GM23338 (cell line): ENCODE data around the gene CTAGE1. TPM values are rescaled to one million over a fixed set of nuclear protein-coding genes. Genes with fewer than 3 reads are reported as not detected.

Experiments
- ATAC-seq: fragments of 200-7000 bp; cut with Tn5 transposase; 3 replicates; pipeline ENCODE4 v1.9.1; 2020
- DNase-seq: peaks from one replicate; pipeline ENCODE4 v3.0.0-alpha.2; 2015; ENCODE audit warnings: low spot score
- H2AFZ ChIP-seq: fragments of 200-600 bp; sonication (generic); 2 replicates; pipeline ENCODE4 v1.8.0; 2016; ENCODE audit warnings: antibody characterized with exemption, mild to moderate bottlenecking, moderate library complexity
- H3F3A ChIP-seq: fragments of 200-600 bp; sonication (generic); replicated peaks from 2 replicates; pipeline ENCODE4 v1.8.0; 2017; ENCODE audit warnings: antibody characterized with exemption, mixed run types, low read depth
- H3K27ac ChIP-seq: fragments of 200-600 bp; sonication (generic); 2 replicates; pipeline ENCODE4 v1.6.1; 2016; ENCODE audit warnings: low read depth
- H3K27me3 ChIP-seq: fragments of 200-600 bp; sonication (generic); 2 replicates; pipeline ENCODE4 v1.8.0; 2016; ENCODE audit warnings: mild to moderate bottlenecking, mixed run types, moderate library complexity; ENCODE audit not compliant: insufficient read depth
- H3K36me3 ChIP-seq: fragments of 200-600 bp; sonication (generic); 2 replicates; pipeline ENCODE4 v1.8.0; 2016; ENCODE audit warnings: mild to moderate bottlenecking; ENCODE audit not compliant: insufficient read depth
- H3K4me1 ChIP-seq: fragments of 200-600 bp; sonication (generic); 2 replicates; pipeline ENCODE4 v1.8.0; 2016; ENCODE audit warnings: mild to moderate bottlenecking, moderate library complexity; ENCODE audit not compliant: insufficient read depth
- H3K4me2 ChIP-seq: fragments of 200-600 bp; sonication (generic); 2 replicates; pipeline ENCODE4 v1.7.1; 2017; ENCODE audit warnings: mixed run types
- H3K4me3 ChIP-seq: fragments of 200-600 bp; sonication (generic); 2 replicates; pipeline ENCODE4 v1.6.1; 2016; ENCODE audit warnings: mixed run types
- H3K79me2 ChIP-seq: fragments of 200-600 bp; sonication (generic); replicated peaks from 2 replicates; pipeline ENCODE4 v1.8.0; 2017; ENCODE audit warnings: mild to moderate bottlenecking; ENCODE audit not compliant: insufficient read depth
- H3K9me2 ChIP-seq: fragments of 200-600 bp; sonication (generic); 2 replicates; pipeline ENCODE4 v1.8.0; 2017; ENCODE audit not compliant: insufficient read depth
- H4K20me1 ChIP-seq: fragments of 200-600 bp; sonication (generic); replicated peaks from 2 replicates; pipeline ENCODE4 v1.8.0; 2017; ENCODE audit warnings: mild to moderate bottlenecking; ENCODE audit not compliant: insufficient read depth
- H3K27ac Mint-ChIP-seq: 2 replicates; pipeline ENCODE4 v1.8.0; 2020; ENCODE audit warnings: inconsistent platforms, mild to moderate bottlenecking, moderate library complexity, mixed read lengths
- H3K27me3 Mint-ChIP-seq: 3 replicates; pipeline ENCODE4 v1.8.0; 2022; ENCODE audit warnings: low read depth, mild to moderate bottlenecking, moderate library complexity, mixed read lengths, inconsistent platforms; ENCODE audit not compliant: insufficient read depth, poor library complexity
- H3K36me3 Mint-ChIP-seq: 3 replicates; pipeline ENCODE4 v1.8.0; 2021; ENCODE audit warnings: low read depth, mild to moderate bottlenecking, inconsistent platforms, moderate library complexity, mixed read lengths
- H3K4me1 Mint-ChIP-seq: 3 replicates; pipeline ENCODE4 v1.8.0; 2020; ENCODE audit warnings: mild to moderate bottlenecking, inconsistent platforms, mixed read lengths
- H3K4me3 Mint-ChIP-seq: 3 replicates; pipeline ENCODE4 v1.8.0; 2021; ENCODE audit warnings: moderate library complexity, mild to moderate bottlenecking, inconsistent platforms, mixed read lengths
- H3K9me3 Mint-ChIP-seq: 3 replicates; pipeline ENCODE4 v1.8.0; 2020; ENCODE audit warnings: moderate library complexity, mild to moderate bottlenecking, inconsistent platforms, mixed read lengths
- CREB1 ChIP-seq: fragments of 250-450 bp; sonication (Bioruptor Pico); IDR thresholded peaks from 2 replicates; pipeline ENCODE4 v1.5.0; 2020; ENCODE audit warnings: low read depth, mild to moderate bottlenecking, moderate library complexity
- CTCF ChIP-seq, 2 experiments: fragments of 200-600 bp in 1 of 2; sonication (generic) in 1 of 2; conservative IDR thresholded peaks; 2 replicates each; pipeline versions ENCODE4 v1.5.1 to v1.6.1; 2016 to 2017; ENCODE audit warnings: antibody characterized with exemption in 2 of 2, low read depth in 2 of 2, mild to moderate bottlenecking in 2 of 2, moderate library complexity in 1 of 2
- ETS1 ChIP-seq: IDR thresholded peaks from 2 replicates; pipeline ENCODE4 v1.6.1; 2016; ENCODE audit warnings: antibody characterized with exemption
- EZH2 ChIP-seq: fragments of 200-600 bp; sonication (generic); IDR thresholded peaks from one replicate; pipeline ENCODE4 v1.8.0; 2017; ENCODE audit warnings: antibody characterized with exemption, mild to moderate bottlenecking, low read depth; ENCODE audit not compliant: unreplicated experiment
- JUNB ChIP-seq: IDR thresholded peaks from one replicate; pipeline ENCODE4 v1.6.1; 2016; ENCODE audit warnings: antibody characterized with exemption; ENCODE audit not compliant: unreplicated experiment
- NANOG ChIP-seq: IDR thresholded peaks from 2 replicates; pipeline ENCODE4 v1.6.1; 2016; ENCODE audit warnings: antibody characterized with exemption, borderline replicate concordance
- ZNF331 ChIP-seq: fragments of 250-450 bp; sonication (Bioruptor Pico); IDR thresholded peaks from 2 replicates; pipeline ENCODE4 v1.5.0; 2020; ENCODE audit warnings: low read depth, mild to moderate bottlenecking, moderate library complexity
- polyA plus RNA-seq: library from polyadenylated mRNA; unstranded; fragments of >200 nt; fragmentation: Nextera tagmentation; extraction: Ambion mirVana; gene quantifications from 2 replicates; pipeline ENCODE4 v1.2.1, GENCODE V29; 2016
- total RNA-seq: library from RNA; depleted of rRNA; stranded (reverse); fragments of >200 nt; shearing (Covaris generic); gene quantifications from 2 replicates; pipeline ENCODE4 v1.2.3, GENCODE V29; 2014
- TF ChIP-seq, protein P1 (sequence below): fragments of 250-450 bp; sonication (Bioruptor Pico); IDR thresholded peaks from 2 replicates; pipeline ENCODE4 v1.5.0; 2020; ENCODE audit warnings: mild to moderate bottlenecking, moderate library complexity
- TF ChIP-seq, protein P2 (sequence below): IDR thresholded peaks from one replicate; pipeline ENCODE4 v1.6.1; 2018; ENCODE audit warnings: antibody characterized with exemption; ENCODE audit not compliant: unreplicated experiment

CTAGE1 gene
- total and polyA plus RNA-seq, 2 experiments from 2014 or later: 0.03 to 0.06 TPM

DNA sequence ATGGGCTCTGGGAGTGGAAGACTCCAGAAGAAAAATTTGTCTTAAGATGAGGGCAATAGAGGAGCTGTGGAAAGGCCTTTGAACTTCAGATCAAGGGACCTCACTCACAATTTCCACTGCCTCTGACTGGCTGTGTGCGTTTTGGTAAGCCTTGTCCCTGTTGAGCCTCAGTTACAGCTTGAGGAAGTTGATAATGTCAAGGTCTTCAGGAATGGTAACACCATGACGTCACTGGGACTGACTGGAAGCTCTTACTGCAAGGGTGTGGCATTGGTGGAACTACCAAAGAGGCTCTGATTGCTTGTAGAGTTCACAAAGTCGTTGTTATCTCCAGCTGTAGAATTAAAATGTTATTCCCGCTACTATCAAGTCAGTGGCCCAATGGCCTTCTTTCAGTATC lies 29.2 kb upstream of the CTAGE1 start (continued):
- TF ChIP-seq, protein P1, sequence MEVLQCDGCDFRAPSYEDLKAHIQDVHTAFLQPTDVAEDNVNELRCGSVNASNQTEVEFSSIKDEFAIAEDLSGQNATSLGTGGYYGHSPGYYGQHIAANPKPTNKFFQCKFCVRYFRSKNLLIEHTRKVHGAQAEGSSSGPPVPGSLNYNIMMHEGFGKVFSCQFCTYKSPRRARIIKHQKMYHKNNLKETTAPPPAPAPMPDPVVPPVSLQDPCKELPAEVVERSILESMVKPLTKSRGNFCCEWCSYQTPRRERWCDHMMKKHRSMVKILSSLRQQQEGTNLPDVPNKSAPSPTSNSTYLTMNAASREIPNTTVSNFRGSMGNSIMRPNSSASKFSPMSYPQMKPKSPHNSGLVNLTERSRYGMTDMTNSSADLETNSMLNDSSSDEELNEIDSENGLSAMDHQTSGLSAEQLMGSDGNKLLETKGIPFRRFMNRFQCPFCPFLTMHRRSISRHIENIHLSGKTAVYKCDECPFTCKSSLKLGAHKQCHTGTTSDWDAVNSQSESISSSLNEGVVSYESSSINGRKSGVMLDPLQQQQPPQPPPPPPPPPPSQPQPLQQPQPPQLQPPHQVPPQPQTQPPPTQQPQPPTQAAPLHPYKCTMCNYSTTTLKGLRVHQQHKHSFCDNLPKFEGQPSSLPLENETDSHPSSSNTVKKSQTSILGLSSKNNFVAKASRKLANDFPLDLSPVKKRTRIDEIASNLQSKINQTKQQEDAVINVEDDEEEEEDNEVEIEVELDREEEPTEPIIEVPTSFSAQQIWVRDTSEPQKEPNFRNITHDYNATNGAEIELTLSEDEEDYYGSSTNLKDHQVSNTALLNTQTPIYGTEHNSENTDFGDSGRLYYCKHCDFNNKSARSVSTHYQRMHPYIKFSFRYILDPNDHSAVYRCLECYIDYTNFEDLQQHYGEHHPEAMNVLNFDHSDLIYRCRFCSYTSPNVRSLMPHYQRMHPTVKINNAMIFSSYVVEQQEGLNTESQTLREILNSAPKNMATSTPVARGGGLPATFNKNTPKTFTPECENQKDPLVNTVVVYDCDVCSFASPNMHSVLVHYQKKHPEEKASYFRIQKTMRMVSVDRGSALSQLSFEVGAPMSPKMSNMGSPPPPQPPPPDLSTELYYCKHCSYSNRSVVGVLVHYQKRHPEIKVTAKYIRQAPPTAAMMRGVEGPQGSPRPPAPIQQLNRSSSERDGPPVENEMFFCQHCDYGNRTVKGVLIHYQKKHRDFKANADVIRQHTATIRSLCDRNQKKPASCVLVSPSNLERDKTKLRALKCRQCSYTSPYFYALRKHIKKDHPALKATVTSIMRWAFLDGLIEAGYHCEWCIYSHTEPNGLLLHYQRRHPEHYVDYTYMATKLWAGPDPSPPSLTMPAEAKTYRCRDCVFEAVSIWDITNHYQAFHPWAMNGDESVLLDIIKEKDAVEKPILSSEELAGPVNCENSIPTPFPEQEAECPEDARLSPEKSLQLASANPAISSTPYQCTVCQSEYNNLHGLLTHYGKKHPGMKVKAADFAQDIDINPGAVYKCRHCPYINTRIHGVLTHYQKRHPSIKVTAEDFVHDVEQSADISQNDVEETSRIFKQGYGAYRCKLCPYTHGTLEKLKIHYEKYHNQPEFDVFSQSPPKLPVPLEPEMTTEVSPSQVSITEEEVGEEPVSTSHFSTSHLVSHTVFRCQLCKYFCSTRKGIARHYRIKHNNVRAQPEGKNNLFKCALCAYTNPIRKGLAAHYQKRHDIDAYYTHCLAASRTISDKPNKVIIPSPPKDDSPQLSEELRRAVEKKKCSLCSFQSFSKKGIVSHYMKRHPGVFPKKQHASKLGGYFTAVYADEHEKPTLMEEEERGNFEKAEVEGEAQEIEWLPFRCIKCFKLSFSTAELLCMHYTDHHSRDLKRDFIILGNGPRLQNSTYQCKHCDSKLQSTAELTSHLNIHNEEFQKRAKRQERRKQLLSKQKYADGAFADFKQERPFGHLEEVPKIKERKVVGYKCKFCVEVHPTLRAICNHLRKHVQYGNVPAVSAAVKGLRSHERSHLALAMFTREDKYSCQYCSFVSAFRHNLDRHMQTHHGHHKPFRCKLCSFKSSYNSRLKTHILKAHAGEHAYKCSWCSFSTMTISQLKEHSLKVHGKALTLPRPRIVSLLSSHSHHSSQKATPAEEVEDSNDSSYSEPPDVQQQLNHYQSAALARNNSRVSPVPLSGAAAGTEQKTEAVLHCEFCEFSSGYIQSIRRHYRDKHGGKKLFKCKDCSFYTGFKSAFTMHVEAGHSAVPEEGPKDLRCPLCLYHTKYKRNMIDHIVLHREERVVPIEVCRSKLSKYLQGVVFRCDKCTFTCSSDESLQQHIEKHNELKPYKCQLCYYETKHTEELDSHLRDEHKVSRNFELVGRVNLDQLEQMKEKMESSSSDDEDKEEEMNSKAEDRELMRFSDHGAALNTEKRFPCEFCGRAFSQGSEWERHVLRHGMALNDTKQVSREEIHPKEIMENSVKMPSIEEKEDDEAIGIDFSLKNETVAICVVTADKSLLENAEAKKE (CRISPR knock-in tag): no peak

DNA sequence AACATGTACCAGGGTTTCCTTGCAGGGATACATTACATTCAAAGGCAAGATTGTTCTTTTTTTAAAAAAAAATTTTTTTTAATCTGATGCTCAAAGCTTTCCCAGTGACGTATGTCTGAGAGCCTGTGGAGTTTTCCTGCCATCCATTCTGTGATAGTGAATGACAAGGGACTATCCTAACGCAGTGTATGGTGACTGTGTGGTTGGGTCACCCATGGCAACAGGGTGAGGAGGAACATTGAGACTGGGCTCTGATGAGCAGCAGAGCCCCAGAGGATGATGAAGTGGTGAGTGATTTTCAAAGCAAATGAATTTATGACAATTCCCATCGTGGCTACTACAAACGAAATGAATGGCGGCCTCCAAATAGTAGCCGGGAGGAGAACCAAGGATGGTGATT lies 28.6 kb upstream of the CTAGE1 start:
- Mint-ChIP-seq H3K36me3 (peaks cover 11% of the 10 kb centered on the region; the same call in 2 of the 3 replicates), H3K27me3 (peaks cover 2% of the 10 kb centered on the region), H3K27ac (no peak overlapping the region), H3K9me3 (peaks cover 25% of the 10 kb centered on the region), H3K4me1 (no peaks in the 10 kb centered on the region), H3K4me3 (no peak overlapping the region)
- H3K79me2 ChIP-seq: no peaks in the 10 kb centered on the region
- H3K4me2 ChIP-seq: no peak overlapping the region
- ATAC-seq: no peak
- no peaks in the 10 kb centered on the region for H4K20me1 ChIP-seq
- no peaks in the 10 kb centered on the region for H3F3A ChIP-seq
- H2AFZ ChIP-seq: no peak overlapping the region
- no peak for DNase-seq
- no peak overlapping the region for H3K4me3 ChIP-seq
- no peaks in the 10 kb centered on the region for H3K4me1 ChIP-seq
- H3K9me2 ChIP-seq: 0 out of 2 replicates have a peak, but pooled peaks cover 3% of the 10 kb centered on the region
- no peaks in the 10 kb centered on the region for H3K27me3 ChIP-seq
- H3K27ac ChIP-seq: no peak overlapping the region
- H3K36me3 ChIP-seq: no peaks in the 10 kb centered on the region
- no peak for TF ChIP-seq JUNB
- TF ChIP-seq NANOG: no peak
- TF ChIP-seq EZH2: no peak
- TF ChIP-seq, protein P2, sequence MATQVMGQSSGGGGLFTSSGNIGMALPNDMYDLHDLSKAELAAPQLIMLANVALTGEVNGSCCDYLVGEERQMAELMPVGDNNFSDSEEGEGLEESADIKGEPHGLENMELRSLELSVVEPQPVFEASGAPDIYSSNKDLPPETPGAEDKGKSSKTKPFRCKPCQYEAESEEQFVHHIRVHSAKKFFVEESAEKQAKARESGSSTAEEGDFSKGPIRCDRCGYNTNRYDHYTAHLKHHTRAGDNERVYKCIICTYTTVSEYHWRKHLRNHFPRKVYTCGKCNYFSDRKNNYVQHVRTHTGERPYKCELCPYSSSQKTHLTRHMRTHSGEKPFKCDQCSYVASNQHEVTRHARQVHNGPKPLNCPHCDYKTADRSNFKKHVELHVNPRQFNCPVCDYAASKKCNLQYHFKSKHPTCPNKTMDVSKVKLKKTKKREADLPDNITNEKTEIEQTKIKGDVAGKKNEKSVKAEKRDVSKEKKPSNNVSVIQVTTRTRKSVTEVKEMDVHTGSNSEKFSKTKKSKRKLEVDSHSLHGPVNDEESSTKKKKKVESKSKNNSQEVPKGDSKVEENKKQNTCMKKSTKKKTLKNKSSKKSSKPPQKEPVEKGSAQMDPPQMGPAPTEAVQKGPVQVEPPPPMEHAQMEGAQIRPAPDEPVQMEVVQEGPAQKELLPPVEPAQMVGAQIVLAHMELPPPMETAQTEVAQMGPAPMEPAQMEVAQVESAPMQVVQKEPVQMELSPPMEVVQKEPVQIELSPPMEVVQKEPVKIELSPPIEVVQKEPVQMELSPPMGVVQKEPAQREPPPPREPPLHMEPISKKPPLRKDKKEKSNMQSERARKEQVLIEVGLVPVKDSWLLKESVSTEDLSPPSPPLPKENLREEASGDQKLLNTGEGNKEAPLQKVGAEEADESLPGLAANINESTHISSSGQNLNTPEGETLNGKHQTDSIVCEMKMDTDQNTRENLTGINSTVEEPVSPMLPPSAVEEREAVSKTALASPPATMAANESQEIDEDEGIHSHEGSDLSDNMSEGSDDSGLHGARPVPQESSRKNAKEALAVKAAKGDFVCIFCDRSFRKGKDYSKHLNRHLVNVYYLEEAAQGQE: no peak
- TF ChIP-seq CTCF (conservative IDR thresholded peaks at IDR 0.05; ENCODE audit: low read depth in 2 of 2): no peak
- no peak for TF ChIP-seq ETS1
- TF ChIP-seq CREB1 (CRISPR knock-in tag): no peak
- TF ChIP-seq ZNF331 (CRISPR knock-in tag): no peak
